Measurements from ENCODE around the gene METTL26.
A peak's percentile ranks its signal among the peaks of the same experiment; 100 is the strongest.

The METTL26 gene

DNA sequence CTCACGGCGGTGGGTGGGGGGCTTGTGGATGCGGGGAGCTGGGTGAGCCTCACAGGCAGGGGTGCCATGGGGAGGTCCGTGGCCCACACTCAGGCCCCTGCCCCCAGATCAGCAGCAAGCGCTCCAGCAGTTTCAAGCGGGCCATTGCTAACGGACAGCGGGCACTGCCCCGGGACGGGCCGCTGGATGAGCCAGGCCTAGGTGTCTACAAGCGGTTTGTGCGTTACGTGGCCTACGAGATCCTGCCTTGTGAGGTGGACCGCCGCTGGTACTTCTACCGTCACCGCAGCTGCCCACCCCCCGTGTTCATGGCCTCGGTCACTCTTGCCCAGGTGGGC, 40.4 kb upstream of the METTL26 start:
- Histone ChIP-seq H3K9me3 (ENCODE audit: low read depth, low read length) (no peaks in the 10 kb centered on the region), H3K27ac (no peak overlapping the region), H3K9ac (ENCODE audit: insufficient read length) (no peak overlapping the region), H3K36me3 (ENCODE audit: insufficient read depth, low read length) (peaks cover 27% of the 10 kb centered on the region; the same call in 1 of the 2 replicates), H3K4me3 (no peak overlapping the region)
- TF ChIP-seq POLR2AphosphoS5 (IDR thresholded peaks at IDR 0.05; ENCODE audit: borderline replicate concordance, low read depth, low read length) (no peak), FOXP2 (optimal IDR thresholded peaks at IDR 0.05; ENCODE audit: control extremely low read depth, extremely low read length, insufficient read depth) (no peak), EZH2 (IDR thresholded peaks at IDR 0.05) (no peak)
- no peak for DNase-seq (ENCODE audit: low read depth, low spot score)

DNA sequence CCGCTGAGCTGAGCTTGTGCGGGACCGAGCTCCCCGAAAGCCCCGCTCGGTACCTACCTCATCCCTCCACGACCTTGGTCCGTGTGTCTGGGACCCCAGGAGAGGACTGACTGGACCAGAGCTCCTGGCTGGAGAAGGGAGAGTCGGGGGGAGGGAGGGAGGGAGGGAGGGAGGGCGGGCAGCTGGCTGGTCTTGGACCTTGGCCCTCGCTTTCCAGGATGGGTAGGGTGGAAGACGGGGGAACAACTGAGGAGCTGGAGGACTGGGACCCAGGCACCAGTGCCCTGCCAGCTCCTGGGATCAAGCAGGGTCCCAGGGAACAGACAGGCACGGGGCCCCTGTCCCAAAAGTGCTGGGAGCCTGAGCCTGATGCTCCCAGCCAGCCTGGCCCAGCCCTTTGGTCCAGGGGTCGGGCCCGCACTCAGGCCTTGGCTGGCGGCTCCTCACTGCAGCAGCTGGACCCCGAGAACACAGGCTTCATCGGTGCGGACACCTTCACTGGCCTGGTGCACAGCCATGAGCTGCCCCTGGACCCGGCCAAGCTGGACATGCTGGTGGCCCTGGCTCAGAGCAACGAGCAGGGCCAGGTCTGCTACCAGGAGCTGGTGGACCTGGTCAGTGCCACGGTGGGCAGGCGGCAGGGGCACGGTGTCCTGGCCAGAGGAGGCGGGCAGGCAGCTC, 39.9 kb upstream of the METTL26 start:
- Histone ChIP-seq H3K36me3 (ENCODE audit: insufficient read depth, low read length) (peaks cover 29% of the 10 kb centered on the region; the same call in 1 of the 2 replicates), H3K9me3 (ENCODE audit: low read depth, low read length) (no peaks in the 10 kb centered on the region), H3K4me3 (no peak overlapping the region), H3K27ac (no peak overlapping the region), H3K9ac (ENCODE audit: insufficient read length) (no peak overlapping the region)
- no peak for DNase-seq (ENCODE audit: low read depth, low spot score)
- no peak for TF ChIP-seq EZH2 (IDR thresholded peaks at IDR 0.05)
- TF ChIP-seq POLR2AphosphoS5 (IDR thresholded peaks at IDR 0.05; ENCODE audit: borderline replicate concordance, low read depth, low read length) = no peak
- no peak for TF ChIP-seq FOXP2 (optimal IDR thresholded peaks at IDR 0.05; ENCODE audit: control extremely low read depth, extremely low read length, insufficient read depth)

DNA sequence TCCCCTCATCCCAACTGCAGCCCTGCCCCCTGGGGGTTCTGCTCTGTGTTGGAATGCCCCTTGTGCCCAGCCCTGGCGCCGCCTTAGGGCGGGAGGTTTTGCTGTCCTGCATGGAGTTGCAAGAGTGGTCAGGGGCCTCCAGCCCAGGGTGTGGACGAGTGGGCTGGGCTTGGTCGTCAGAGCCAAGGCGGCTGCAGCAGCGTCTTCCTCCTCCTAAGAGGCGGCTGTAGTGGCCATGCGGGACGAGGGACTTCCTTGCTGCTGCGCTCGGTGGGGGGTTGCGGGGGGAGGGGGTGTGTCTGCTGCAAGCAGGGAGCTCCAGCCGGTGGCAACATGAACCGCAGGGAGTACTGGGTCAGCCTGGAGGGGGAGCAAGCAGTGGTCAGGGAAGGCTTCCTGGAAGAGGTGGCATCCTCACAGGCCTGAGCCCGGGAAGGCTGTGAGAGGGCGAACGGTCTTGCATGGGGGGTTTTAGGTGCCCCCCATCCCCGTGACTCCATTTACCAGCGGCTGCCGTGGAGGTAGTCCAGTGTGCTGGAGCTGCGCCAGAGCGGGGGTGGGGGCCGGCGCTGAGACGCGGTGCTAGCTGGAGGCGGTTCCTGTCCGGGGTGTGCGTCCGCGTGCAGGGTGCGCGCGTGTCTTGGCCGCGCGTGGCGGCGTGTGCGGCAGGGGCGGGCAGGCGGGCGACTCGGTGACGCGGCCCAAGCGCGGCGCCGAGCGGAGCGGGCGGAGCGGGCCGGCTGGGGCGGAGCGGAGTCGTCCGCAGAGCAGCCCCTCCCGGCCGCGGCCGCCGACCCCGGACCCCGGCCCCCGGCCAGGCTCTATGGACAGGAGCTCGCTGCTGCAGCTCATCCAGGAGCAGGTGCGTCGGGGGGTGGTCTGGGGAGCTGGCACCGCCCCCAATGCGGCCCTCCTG, 39.1 kb upstream of the METTL26 start, which contains the start of gene RHBDL1:
Gene RHBDL1 (plus strand): TSS at position 704 of the 916 bp plus-strand sequence. CDS start 120 bp downstream, at position 824.
- Histone ChIP-seq H3K36me3 (ENCODE audit: insufficient read depth, low read length) (peaks cover 37% of the 10 kb centered on the region; the same call in 1 of the 2 replicates), H3K9me3 (ENCODE audit: low read depth, low read length) (no peaks in the 10 kb centered on the region), H3K27ac (no peak within 1 kb of the TSS), H3K4me3 (peak within 1 kb of the TSS; percentile 45; the same call in 1 of the 2 replicates), H3K9ac (ENCODE audit: insufficient read length) (no peak within 1 kb of the TSS)
- TF ChIP-seq EZH2 (IDR thresholded peaks at IDR 0.05) = no peak
- no peak for TF ChIP-seq POLR2AphosphoS5 (IDR thresholded peaks at IDR 0.05; ENCODE audit: borderline replicate concordance, low read depth, low read length)
- TF ChIP-seq FOXP2 (optimal IDR thresholded peaks at IDR 0.05; ENCODE audit: control extremely low read depth, extremely low read length, insufficient read depth) = no peak
- no peak for DNase-seq (ENCODE audit: low read depth, low spot score)

DNA sequence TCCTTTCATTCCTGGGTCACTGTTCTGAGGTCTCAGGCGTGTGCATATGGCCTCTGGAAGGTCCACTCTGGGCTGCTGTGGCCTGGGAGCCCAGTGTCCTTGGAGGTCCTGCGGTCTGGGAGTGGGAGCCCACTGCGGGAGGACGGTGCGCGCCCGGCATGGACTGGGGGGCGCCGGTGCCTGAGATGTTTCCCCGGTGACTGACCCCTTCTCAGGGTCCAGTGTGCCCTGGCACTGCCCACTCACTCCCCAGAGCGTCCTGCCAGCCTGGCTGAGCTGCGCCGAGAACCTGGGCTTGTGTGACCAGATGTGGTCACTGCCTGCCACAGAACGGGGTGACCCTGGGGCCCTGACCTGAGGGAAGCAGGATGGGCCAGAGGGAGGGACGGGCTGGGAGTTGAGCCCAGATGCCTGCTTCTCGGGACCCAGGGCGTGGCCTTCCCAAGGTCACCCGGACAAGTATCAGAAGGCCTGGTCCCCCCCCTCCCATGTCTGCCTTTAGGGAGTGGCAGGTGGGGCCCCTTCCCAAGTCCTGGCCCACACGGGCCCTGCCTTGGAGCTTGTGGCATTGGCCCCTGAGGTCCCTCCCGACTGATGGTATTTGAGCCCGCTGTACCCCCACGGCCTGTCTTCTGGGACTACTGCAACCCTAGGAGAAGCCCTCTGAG, 38.2 kb upstream of the METTL26 start:
- Histone ChIP-seq H3K9me3 (ENCODE audit: low read depth, low read length) (no peaks in the 10 kb centered on the region), H3K27ac (0 out of 2 replicates have a peak overlapping the region, but pooled peaks have one; percentile 8), H3K4me3 (no peak overlapping the region), H3K36me3 (ENCODE audit: insufficient read depth, low read length) (peaks cover 46% of the 10 kb centered on the region; the same call in 1 of the 2 replicates), H3K9ac (ENCODE audit: insufficient read length) (no peak overlapping the region)
- no peak for DNase-seq (ENCODE audit: low read depth, low spot score)
- no peak; the same call in 1 of the 2 replicates for TF ChIP-seq POLR2AphosphoS5 (IDR thresholded peaks at IDR 0.05; ENCODE audit: borderline replicate concordance, low read depth, low read length)
- no peak for TF ChIP-seq EZH2 (IDR thresholded peaks at IDR 0.05)

DNA sequence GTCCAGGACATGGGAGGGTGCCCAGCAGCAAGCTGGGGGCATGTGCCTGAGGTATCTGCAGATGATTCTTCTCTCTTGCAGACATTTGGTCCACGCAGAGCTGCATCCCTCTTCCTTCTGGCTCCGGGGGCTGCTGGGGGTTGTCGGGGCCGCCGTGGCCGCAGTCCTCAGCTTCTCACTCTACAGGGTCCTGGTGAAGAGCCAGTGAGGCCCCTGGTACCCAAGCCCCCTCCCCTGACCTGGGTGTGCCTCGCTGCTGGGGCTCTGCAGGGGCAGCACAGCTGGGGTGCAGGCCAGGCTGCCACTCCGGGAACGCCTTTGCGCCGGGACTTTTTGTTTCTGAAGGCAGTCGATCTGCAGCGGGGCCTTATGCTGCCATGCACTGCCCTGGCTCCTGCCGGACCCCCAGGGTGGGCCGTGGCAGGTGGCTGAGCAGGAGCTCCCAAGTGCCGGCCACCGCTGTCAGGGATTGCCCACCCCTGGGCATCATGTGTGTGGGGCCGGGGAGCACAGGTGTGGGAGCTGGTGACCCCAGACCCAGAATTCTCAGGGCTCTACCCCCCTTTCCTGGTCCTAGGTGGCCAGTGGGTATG, 37.4 kb upstream of the METTL26 start:
- no peak for DNase-seq (ENCODE audit: low read depth, low spot score)
- H3K36me3 ChIP-seq (ENCODE audit: insufficient read depth, low read length) = peaks cover 49% of the 10 kb centered on the region; the same call in 1 of the 2 replicates
- H3K9ac ChIP-seq (ENCODE audit: insufficient read length) = no peak overlapping the region
- H3K4me3 ChIP-seq = no peak overlapping the region
- no peak for TF ChIP-seq EZH2 (IDR thresholded peaks at IDR 0.05)
- no peaks in the 10 kb centered on the region for H3K9me3 ChIP-seq (ENCODE audit: low read depth, low read length)
- H3K27ac ChIP-seq = 0 out of 2 replicates have a peak overlapping the region, but pooled peaks have one; percentile 8

GRCh38 chr16:672851-673250, 36.7 kb upstream of the METTL26 start:
- TF ChIP-seq EZH2 (IDR thresholded peaks at IDR 0.05) = no peak
- no peak for TF ChIP-seq POLR2AphosphoS5 (IDR thresholded peaks at IDR 0.05; ENCODE audit: borderline replicate concordance, low read depth, low read length)
- TF ChIP-seq FOXP2 (optimal IDR thresholded peaks at IDR 0.05; ENCODE audit: control extremely low read depth, extremely low read length, insufficient read depth) = no peak
- Histone ChIP-seq H3K36me3 (ENCODE audit: insufficient read depth, low read length) (peaks cover 49% of the 10 kb centered on the region; the same call in 1 of the 2 replicates), H3K27ac (no peak overlapping the region), H3K9me3 (ENCODE audit: low read depth, low read length) (no peaks in the 10 kb centered on the region), H3K4me3 (no peak overlapping the region), H3K9ac (ENCODE audit: insufficient read length) (no peak overlapping the region)
- DNase-seq (ENCODE audit: low read depth, low spot score) = no peak

DNA sequence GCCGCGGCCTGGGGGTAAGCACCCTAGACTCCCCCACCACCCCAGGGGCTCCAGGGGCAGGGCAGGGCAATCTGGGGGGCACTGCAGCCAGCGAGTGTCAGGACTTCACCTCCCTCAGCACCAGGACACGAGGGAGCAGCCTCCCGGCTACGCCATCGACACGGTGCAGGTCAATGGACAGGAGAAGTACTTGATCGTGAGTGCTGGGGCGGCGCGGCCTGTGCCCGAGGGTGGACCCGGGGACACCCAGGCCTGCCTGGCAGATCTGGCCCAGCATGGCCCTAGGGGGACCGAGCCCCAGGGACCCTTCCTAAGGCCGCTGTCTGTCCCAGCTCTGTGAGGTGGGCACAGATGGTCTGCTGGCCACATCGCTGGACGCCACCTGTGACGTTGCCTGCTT, 36.3 kb upstream of the METTL26 start:
- no peak for DNase-seq (ENCODE audit: low read depth, low spot score)
- Histone ChIP-seq H3K36me3 (ENCODE audit: insufficient read depth, low read length) (peaks cover 49% of the 10 kb centered on the region; the same call in 1 of the 2 replicates), H3K4me3 (no peak overlapping the region), H3K9ac (ENCODE audit: insufficient read length) (no peak overlapping the region), H3K27ac (no peak overlapping the region), H3K9me3 (ENCODE audit: low read depth, low read length) (no peaks in the 10 kb centered on the region)
- TF ChIP-seq FOXP2 (optimal IDR thresholded peaks at IDR 0.05; ENCODE audit: control extremely low read depth, extremely low read length, insufficient read depth) (no peak), POLR2AphosphoS5 (IDR thresholded peaks at IDR 0.05; ENCODE audit: borderline replicate concordance, low read depth, low read length) (no peak), EZH2 (IDR thresholded peaks at IDR 0.05) (no peak)
